ENCODE measurements around the gene TDP1. TPM values are rescaled to one million over a fixed set of nuclear protein-coding genes. Genes with fewer than 3 reads are reported as not detected.
"Not testable (repeated sequence)": the region's sequence is repeated elsewhere in the genome, so short reads cannot be mapped to it uniquely, and the experiment has no call there.

The TDP1 gene
- total RNA-seq, 1 donor from 2014 or later: 14.7 TPM

GRCh38 chr14:90049390-90049789, 93.7 kb downstream of the TDP1 start:
- DNase-seq: no peak

- DNase-seq: no peak
Measured at GRCh38 chr14:90050271-90050670, 94.5 kb downstream of the TDP1 start.

- DNase-seq: no peak
Measured at GRCh38 chr14:90053044-90053443, 97.3 kb downstream of the TDP1 start.

- no peak for DNase-seq
Measured at GRCh38 chr14:90054803-90055202, 99.1 kb downstream of the TDP1 start.

GRCh38 chr14:90056826-90057225, 101.1 kb downstream of the TDP1 start:
- no peak for DNase-seq

GRCh38 chr14:90058876-90059458, 103.2 kb downstream of the TDP1 start:
- DNase-seq: no peak

GRCh38 chr14:90060312-90060964, 104.7 kb downstream of the TDP1 start:
- no peak for DNase-seq

GRCh38 chr14:90060965-90061684, 105.4 kb downstream of the TDP1 start:
- DNase-seq: no peak

- DNase-seq: no peak
Measured at GRCh38 chr14:90061685-90062126, 106.0 kb downstream of the TDP1 start, which contains the start of gene KCNK13. KCNK13 (plus strand) TSS chr14:90061994; CDS start chr14:90062206, 212 bp downstream.

GRCh38 chr14:90062127-90062794, 106.5 kb downstream of the TDP1 start:
- DNase-seq: no peak

GRCh38 chr14:90062822-90063539, 107.3 kb downstream of the TDP1 start:
- no peak for DNase-seq

- DNase-seq: no peak
Measured at GRCh38 chr14:90072350-90072749, 116.6 kb downstream of the TDP1 start.

GRCh38 chr14:90079576-90079975, 123.8 kb downstream of the TDP1 start:
- no peak for DNase-seq

GRCh38 chr14:90087433-90087832, 131.7 kb downstream of the TDP1 start:
- no peak for DNase-seq

GRCh38 chr14:90088176-90088575, 132.4 kb downstream of the TDP1 start:
- DNase-seq: no peak

- not testable (repeated sequence) for DNase-seq
Measured at GRCh38 chr14:90089486-90089885, 133.8 kb downstream of the TDP1 start.

- no peak for DNase-seq
Measured at GRCh38 chr14:90091393-90091792, 135.7 kb downstream of the TDP1 start.

GRCh38 chr14:90093942-90094595, 138.3 kb downstream of the TDP1 start:
- DNase-seq: no peak

Data from skin of body (tissue), 2 donors.